PC-9 (cell line): ENCODE data around the gene YWHAE.

Experiments used
- CTCF ChIP-seq: fragments of 200-600 bp; sonication (generic); conservative IDR thresholded peaks from 2 replicates; pipeline ENCODE4 v1.6.1; 2017; ENCODE audit warnings: mixed run types, antibody characterized with exemption, mild to moderate bottlenecking, moderate library complexity
- EZH2 ChIP-seq: fragments of 200-600 bp; sonication (generic); IDR thresholded peaks from 2 replicates; pipeline ENCODE4 v1.8.0; 2017; ENCODE audit warnings: antibody characterized with exemption, low read depth

- TF ChIP-seq CTCF (no peak), EZH2 (no peak)
Observed at GRCh38 chr17:1374431-1375177, 25.4 kb downstream of the YWHAE start.
